ENCODE measurements around the gene CREB3L2. TPM values are rescaled to one million over a fixed set of nuclear protein-coding genes. Genes with fewer than 3 reads are reported as not detected.
"Not testable (repeated sequence)": the region's sequence is repeated elsewhere in the genome, so short reads cannot be mapped to it uniquely, and the experiment has no call there.

The CREB3L2 gene
- polyA plus RNA-seq, 3 donors = 45.9 to 50.9 (median 46.1) TPM

DNA sequence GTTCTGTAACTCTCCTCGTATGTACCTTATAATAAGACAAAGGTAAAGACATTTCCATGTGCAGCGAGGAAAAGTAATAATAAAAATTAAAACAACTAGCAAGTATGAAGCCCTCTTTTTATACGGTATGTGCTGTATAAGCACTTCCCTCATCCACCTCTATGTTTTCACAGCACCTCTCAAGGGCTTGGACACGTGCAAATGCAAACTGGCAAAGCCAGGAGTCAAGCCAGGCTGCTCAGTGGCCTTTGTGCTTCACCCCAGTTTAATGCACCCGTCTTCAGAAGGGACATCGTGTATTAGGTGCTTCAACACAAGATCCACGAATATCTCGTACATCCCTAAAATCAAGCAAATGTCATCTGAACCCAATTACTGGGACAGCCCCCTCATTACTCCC is 153.8 kb downstream of the CREB3L2 start:
- DNase-seq (ENCODE audit: low read depth in 3 of 3, low spot score in 2 of 3) = no peak

DNA sequence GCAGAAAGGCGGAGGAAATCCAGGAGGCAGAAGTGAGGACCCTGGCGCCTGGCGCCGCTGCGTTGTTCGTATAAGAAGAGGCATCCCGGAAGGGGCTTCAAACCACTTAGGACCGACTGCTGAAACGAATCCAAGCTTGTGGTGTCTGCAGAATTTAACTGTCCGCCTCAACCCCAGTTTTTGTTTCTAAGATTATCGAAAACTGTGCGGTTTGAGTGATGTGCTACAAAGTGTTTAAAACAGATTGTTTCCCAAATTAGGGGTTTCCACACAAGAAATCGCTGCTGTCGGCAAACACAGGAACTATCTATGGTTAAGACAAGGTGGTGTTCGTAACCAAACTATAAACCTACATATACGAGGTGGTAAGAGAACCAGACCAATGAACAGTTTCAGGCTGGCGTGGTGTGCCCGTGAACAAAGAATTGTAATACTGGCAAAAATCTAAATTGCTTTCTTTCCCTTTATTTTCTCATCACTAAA is 154.3 kb downstream of the CREB3L2 start:
- DNase-seq (ENCODE audit: low read depth in 3 of 3, low spot score in 2 of 3) = no peak

DNA sequence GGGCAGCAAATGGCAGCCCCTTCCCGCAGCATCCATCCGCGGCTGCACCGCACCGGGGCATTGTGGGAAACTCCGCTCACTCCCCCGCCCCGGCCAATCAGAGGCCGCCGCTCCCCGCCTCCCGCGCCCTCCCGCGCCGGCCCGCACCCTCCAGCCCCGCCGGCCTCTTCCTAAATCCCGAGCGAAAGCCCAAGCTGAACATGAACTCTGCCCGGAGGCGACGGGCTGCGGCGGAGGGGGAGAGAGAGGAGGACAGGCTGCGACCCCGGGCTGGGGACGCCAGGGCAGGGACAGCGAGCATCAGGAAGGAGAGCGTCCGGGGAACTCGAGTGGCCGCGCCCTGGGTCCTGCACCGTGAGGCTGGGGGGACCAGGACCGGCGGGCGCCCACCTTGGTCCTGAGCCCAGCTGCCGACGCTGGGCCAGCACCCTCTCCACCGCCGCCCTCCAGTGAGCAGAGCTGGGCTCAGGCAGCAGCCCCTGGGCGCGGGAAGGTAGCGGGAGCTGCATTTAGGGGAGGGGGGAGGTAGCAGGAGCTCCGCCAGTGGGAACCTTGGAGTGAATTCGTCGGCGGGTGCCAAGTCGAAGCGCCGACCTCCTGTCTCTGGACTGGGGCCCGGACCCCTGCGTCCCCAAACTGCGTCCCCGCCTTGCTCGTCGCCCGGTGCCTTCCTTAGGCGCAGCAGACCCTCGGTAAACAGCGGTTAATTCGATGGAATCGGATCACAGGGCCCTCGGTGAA is 154.9 kb downstream of the CREB3L2 start, which contains the start of gene DGKI:
Gene DGKI (minus strand): TSS at position 148 of the 741 bp plus-strand sequence.
- DNase-seq (ENCODE audit: low read depth in 3 of 3, low spot score in 2 of 3) = no peak

DNA sequence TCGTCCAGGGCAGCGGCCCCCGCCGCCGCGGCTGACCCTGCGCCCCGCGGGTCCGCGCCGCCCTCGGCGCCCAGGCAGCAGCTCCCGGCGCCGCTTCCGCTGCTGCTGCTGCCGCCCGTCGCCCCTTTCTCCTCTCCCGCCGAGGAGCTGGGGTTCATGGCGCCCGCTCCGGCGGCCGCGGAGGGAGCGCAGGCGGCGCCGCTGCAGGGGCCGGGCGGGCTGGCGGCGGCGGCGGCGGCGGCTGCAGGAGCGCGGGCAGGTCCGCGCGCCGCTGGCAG is 155.4 kb downstream of the CREB3L2 start:
- no peak for DNase-seq (ENCODE audit: low read depth in 3 of 3, low spot score in 2 of 3)

DNA sequence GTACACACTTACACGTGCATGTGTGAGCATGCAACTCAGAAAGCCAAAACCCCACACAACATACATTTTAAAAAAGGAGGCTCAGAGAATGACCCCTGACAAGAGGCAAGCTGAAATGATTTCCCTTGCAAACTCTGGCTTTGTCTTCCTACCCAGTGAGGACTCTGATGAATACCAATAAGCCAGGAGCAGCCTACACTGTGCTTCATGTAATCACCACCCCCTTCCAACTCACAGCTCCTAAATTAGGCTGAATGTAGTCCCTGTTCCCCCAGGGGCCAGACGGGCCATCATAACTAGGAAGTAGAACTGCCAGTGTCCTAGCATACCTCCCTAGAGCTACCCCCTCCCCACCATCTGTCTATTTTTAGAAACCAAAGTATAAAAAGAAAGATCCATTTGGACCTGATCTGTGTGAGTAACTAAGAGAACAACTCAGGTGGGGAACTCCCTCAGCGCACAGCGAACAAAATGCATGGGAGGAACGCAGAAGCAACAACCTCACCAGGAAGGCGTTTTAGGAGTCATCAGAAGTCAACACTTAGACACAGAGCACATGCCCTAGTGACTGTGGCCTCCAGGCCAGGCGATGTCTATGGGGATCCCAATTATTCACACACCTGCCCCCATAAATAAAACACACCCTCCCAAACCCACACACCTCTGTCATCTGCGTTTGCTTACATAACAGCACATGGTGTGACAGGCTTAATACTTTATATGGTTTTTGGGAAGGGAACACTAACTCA is 157.0 kb downstream of the CREB3L2 start:
- no peak for DNase-seq (ENCODE audit: low read depth in 3 of 3, low spot score in 2 of 3)

DNA sequence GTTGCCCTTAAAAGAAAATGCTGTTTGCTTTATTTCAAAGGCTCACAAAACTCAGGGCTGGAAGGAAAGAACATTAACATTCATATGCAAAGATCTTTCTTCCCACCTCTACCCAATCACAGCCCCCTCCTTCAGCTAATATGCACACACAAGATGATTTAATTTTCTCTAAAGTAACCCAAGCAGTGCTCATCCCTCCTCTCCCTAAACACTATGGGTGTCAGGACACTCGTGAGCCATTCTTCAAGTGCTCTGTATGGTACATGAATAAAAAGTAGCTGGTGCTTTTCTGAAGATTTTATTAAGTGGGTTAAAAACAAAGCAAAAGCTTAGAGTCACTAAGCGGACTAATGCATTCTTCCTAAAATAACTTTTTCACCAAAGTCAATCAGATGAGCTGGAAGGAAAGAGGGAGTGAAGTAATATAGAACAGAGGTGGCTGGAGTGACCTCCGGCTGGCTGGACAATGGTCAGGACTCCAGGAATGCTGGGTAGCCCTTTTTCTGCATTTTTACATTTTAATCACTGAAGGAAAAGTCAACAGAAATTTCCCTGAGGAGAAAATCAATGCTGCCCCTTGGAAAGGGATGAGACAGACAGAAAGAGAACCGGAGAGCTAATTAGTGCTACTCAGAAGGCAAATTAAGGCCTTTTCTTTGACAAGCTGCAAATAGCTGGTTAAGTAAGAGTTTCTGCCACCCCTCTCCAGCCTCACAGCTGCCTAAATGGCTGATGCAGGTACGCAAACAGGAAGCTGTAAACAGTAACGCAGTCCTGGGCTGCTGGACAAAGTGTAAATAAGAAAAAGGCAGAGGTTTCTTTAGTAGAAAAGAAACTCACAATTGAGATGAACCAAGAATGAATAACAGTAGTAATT is 161.7 kb downstream of the CREB3L2 start:
- no peak for DNase-seq (ENCODE audit: low read depth in 3 of 3, low spot score in 2 of 3)

DNA sequence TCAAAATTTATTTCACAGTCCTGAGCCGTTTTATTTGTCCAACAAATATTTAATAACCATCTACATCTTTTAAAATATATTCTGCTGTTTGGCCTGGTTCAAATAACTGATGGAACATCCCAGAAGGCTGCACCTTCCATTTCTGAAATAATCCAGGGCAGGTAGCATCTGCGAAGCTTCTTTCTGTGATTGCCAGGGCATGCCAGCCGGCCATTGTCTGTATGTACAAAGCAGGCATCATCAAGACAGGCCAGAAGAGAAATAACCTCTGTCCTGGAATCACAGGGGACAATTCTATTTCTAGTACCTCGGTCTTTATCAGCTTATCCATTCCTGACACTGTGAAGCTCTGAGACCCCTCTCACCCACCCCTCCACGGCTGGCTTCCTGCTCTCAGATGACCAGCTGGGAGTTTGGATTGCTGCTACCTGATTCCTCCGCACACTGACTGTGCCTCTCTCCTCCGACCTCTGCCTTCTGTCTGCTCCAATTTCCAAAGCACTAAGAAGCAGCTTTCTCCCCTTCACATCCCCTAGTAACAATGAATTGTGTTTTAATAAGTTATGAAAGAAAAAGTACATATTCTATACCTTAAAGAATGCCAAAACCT is 163.1 kb downstream of the CREB3L2 start:
- no peak for DNase-seq (ENCODE audit: low read depth in 3 of 3, low spot score in 2 of 3)

DNA sequence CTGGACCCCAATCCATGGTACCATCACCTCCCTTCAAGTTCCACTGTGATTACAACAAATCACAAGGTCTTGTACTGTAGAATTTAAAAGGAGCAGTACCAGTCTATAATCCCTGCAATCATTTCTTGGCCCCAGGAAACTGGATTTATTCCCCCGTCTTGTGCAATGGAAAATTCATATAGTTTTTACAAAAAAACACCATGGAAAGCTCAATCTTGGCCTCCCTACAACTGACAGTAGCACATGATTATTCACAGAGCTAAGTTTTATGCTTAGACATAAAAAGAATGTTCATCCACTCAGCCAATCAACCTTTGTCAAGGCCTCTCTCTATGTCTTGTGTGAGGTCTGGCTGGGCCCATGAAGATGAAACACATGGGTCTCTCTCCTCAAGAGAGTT is 165.3 kb downstream of the CREB3L2 start:
- DNase-seq (ENCODE audit: low read depth in 3 of 3, low spot score in 2 of 3) = no peak

DNA sequence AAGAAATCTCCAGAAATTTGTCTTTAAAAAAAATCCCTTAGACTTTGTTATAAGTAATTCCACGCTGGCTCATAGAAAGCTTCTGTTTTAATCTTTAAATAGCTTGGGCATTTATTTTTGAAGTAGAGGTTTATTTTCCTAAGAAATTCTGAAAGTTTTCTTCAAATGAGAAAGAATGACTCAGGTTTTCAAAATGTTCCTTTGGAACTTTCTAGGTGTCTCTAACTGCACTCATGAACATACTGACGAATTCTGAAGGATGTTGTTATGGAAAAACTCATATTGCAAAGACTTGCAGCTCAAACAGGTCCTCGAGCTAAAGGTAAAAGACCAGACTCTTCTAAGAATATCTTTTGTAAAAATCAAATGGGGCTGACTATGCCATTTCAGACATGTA is 165.8 kb downstream of the CREB3L2 start:
- DNase-seq (ENCODE audit: low read depth in 3 of 3, low spot score in 2 of 3) = no peak

DNA sequence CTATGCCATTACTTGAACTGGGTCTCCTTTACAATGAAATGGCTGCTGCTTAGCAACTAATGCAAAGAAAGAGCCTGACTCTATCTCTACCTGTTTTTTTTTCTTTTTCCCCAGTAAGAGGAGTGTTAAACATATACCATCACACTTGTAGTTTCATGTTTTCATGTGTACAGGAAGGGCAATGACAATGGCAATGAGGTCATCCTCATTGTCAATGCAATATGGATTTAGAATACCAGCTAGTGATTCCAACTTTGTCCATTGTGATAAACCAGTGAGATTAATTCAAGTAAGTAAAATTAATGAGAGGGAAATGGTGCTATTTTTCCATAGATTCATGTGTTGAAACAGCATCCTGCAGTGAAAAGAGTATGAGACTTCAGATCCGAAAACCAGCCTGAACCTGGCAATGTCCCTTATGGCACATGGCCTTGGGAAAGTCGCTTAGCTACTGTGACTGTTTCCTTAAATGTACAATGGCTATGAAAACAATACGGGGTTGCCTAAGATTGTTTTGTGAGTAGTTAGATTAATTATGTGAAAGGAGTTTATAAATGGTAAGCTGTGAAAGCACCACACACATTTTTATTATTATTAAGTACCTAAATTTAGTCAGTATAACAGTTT is 166.3 kb downstream of the CREB3L2 start:
- no peak for DNase-seq (ENCODE audit: low read depth in 3 of 3, low spot score in 2 of 3)

DNA sequence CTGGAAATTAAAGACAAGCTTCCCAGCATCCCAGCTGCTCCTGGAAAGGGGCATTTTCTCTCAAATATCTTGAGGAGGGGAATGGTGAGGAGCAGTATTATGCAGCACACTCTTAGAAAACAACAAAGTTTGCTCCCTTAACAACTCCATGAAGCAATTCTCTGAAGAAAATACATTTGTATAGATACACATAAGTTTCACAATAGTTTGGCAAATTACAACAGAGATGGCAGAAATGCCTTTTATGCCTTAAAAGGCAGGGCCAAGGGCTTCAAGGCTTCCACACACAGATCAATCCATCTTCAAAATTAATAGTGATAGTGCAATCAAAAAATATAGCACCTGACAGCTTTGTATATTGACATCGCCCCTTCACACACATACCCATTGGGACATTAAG is 167.3 kb downstream of the CREB3L2 start:
- DNase-seq (ENCODE audit: low read depth in 3 of 3, low spot score in 2 of 3) = no peak

DNA sequence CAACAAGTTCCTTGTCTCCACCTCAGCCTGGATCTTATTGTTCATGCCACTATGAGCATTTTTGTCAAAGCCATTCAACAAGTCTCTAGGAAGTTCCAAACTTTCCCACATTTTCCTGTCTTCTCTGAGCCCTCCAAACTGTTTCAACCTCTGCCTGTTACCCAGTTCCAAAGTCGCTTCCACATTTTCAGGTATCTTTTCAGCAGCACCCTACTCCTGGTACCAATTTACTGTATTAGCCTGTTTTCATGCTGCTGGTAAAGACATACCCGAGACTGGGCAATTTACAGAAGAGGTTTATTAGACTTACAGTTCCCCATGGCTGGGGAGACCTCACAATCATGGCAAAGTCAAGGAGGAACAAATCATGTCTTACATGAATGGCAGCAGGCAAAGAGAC is 168.9 kb downstream of the CREB3L2 start:
- DNase-seq (ENCODE audit: low read depth in 3 of 3, low spot score in 2 of 3) = not testable (repeated sequence)

DNA sequence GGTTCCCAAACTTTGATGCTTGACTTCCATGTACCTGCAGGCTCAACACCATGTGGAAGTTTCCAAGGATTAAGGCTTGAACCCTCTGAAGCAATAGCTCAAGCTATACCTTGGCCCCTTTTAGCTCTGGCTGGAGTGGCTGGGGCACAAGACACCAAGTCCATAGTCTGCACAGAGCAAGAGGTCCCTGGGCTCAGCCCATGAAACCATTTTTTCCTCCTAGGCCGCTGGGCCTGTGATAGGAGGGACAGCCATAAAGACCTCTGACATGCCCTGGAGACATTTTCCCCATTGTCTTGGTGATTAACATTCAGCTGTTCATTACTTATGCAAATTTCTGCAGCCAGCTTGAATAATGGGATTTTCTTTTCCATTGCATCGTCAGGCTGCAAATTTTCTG is 169.5 kb downstream of the CREB3L2 start:
- DNase-seq (ENCODE audit: low read depth in 3 of 3, low spot score in 2 of 3) = no peak

DNA sequence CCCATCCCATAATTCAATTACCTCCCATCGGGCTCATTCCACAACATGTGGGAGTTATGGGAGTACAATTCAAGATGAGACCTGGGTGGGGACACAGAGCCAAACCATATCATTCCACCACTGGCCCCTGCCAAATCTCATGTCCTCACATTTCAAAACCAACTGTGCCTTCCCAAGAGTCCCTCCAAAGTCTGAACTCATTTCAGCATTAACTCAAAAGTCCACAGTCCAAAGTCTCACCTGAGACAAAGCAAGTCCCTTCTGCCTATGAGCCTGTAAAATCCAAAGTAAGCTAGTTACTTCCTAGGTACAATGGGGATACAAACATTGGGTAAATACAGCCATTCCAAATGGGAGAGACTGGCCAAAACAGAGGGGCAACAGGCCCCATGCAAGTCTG is 170.3 kb downstream of the CREB3L2 start:
- DNase-seq (ENCODE audit: low read depth in 3 of 3, low spot score in 2 of 3) = not testable (repeated sequence)

DNA sequence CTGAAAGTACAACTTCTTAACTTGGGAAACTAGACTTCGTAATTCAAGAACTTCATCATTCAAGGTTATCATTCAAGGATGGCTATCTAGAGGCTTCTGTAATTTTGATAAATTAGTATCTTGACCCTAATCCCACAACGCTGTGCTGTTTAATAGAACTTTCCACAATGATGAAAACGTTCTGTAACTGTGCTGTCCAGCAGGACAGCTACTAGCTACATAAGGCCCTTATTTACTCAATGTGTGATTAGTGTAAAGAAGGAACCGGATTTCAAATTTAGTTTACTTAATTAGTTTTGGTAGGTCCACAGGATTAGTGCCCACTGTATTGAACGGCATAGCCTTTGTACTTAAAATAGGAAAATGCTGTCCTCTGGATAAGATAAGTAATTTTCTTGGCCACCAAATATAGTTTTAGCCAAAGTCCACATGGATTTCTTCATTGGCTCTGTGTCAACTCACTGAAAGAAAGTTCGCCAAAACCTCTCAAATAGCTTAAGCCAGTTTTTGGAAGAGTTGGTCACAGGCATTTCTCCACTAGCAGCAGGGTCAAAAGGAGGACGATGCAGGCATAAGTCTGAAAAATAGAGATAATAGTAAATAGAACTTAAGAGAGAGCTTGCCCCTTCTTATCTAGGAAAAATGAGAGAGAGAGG is 172.4 kb downstream of the CREB3L2 start:
- DNase-seq (ENCODE audit: low read depth in 3 of 3, low spot score in 2 of 3) = no peak

DNA sequence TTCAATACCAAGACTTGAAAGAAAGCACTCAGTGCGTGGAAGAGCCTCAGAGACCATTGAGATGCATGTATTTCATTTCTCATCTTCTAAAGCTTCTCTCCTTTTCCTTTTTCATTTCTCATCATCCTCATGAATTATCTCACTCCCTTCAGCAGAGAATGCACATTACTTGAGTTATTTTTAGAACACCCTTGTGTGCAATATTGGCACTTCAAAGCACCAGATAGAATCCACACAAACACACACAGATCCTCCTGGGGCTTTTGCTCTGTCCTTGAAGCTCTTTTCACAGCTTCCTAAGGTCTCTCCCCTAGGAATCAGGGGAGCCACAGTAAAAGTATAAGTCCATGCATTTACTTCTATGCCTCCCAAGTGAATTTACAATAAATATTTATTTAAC is 173.4 kb downstream of the CREB3L2 start:
- DNase-seq (ENCODE audit: low read depth in 3 of 3, low spot score in 2 of 3) = no peak

DNA sequence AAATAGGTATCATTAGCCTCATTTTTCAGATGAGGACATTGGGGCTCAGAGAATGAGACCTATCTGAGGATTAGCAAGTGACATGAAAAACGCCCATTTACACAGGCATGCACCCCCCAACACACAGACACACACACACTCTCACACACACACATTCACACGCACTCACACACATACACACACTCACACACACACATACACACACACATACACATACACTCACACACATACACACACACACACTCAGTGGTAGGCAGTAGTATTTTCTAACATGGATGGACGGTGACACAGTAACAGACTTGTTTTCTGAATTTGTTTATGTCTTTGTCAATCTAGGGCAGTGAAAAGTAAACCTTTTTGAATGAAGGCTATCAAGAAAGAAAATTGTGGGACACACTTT is 176.4 kb downstream of the CREB3L2 start:
- DNase-seq (ENCODE audit: low read depth in 3 of 3, low spot score in 2 of 3) = no peak

All from right renal cortex interstitium (tissue), 3 donors.